Keratinocyte (primary cell): ENCODE measurements around the gene HERC4. TPM values are rescaled to one million over a fixed set of nuclear protein-coding genes. Genes with fewer than 3 reads are reported as not detected.

ENCODE experiments used
- DNase-seq: peaks from one replicate; pipeline ENCODE4 v3.0.0-alpha.2; 2011; ENCODE audit warnings: low read depth, missing footprints, low spot score
- FAIRE-seq: peaks from 2 replicates; lab custom pipeline; 2011; peaks lifted over from hg19 to GRCh38; lab: Jason Lieb, UNC
- H2AFZ ChIP-seq: 2 replicates; pipeline ENCODE4 v1.6.0; 2012; ENCODE audit warnings: low read length, control low read depth, inconsistent platforms; ENCODE audit not compliant: control insufficient read depth
- H3K27ac ChIP-seq: 2 replicates; pipeline ENCODE4 v1.5.1; 2011; ENCODE audit warnings: low read length; ENCODE audit not compliant: control insufficient read depth, insufficient read depth
- H3K27me3 ChIP-seq: 3 replicates; pipeline ENCODE4 v1.6.0; 2011; ENCODE audit warnings: low read length; ENCODE audit not compliant: control insufficient read depth, insufficient read depth; ENCODE audit errors: extremely low read depth
- H3K36me3 ChIP-seq, 2 experiments: 2 replicates in 1 of 2; 3 replicates in 1 of 2; pipeline ENCODE4 v1.5.1; 2011; ENCODE audit warnings: low read length in 2 of 2, mild to moderate bottlenecking in 1 of 2; ENCODE audit not compliant: control insufficient read depth in 2 of 2, insufficient read depth in 2 of 2; ENCODE audit errors: extremely low read depth in 1 of 2
- H3K4me1 ChIP-seq: 3 replicates; pipeline ENCODE4 v1.5.1; 2011; ENCODE audit warnings: low read length; ENCODE audit not compliant: control insufficient read depth, insufficient read depth; ENCODE audit errors: extremely low read depth
- H3K4me2 ChIP-seq: 3 replicates; pipeline ENCODE4 v1.6.0; 2011; ENCODE audit warnings: low read depth, low read length; ENCODE audit not compliant: control insufficient read depth, insufficient read depth; ENCODE audit errors: extremely low read depth
- H3K4me3 ChIP-seq, 3 experiments: fragments of 200-600 bp in 1 of 3; sonication (generic) in 1 of 3; 2 replicates in 2 of 3; 3 replicates in 1 of 3; pipeline ENCODE4 v1.5.1; 2011 to 2016; ENCODE audit warnings: low read length in 3 of 3, mild to moderate bottlenecking in 3 of 3, control low read depth in 2 of 3, inconsistent platforms in 1 of 3, low read depth in 1 of 3, mixed read lengths in 1 of 3, mixed run types in 1 of 3, moderate library complexity in 1 of 3; ENCODE audit not compliant: control insufficient read depth in 2 of 3, insufficient read depth in 2 of 3; ENCODE audit errors: extremely low read depth in 1 of 3
- H3K79me2 ChIP-seq: 2 replicates; pipeline ENCODE4 v1.6.0; 2012; ENCODE audit warnings: low read length; ENCODE audit not compliant: control insufficient read depth, insufficient read depth
- H3K9ac ChIP-seq: 3 replicates; pipeline ENCODE4 v1.6.0; 2011; ENCODE audit warnings: low read length; ENCODE audit not compliant: control insufficient read depth, insufficient read depth; ENCODE audit errors: extremely low read depth
- H3K9me1 ChIP-seq: 3 replicates; pipeline ENCODE4 v1.6.0; 2011; ENCODE audit warnings: low read length; ENCODE audit not compliant: control insufficient read depth, insufficient read depth; ENCODE audit errors: extremely low read depth
- H3K9me3 ChIP-seq: 2 replicates; pipeline ENCODE4 v1.5.1; 2012; ENCODE audit warnings: low read depth, low read length; ENCODE audit not compliant: control insufficient read depth
- H4K20me1 ChIP-seq: 3 replicates; pipeline ENCODE4 v1.6.0; 2011; ENCODE audit warnings: low read length; ENCODE audit not compliant: control insufficient read depth, insufficient read depth; ENCODE audit errors: extremely low read depth
- EZH2 ChIP-seq: IDR thresholded peaks from one replicate; pipeline ENCODE4 v1.6.1; 2012; ENCODE audit warnings: inconsistent platforms, mild to moderate bottlenecking, low read length, moderate library complexity
- dilution Hi-C: fragments of 300-500 bp; cut with MboI; formaldehyde crosslinking; loops from one replicate; pipeline ENCODE4 v1.7.0; 2020; ENCODE audit warnings: low sequenced_read_pairs; ENCODE audit not compliant: extremely low pct_ligation_motif_present
- polyA plus RNA-seq, 5 experiments: library from polyadenylated mRNA; depleted of rRNA in 3 of 5; stranded (reverse) in 3 of 5; stranded (forward) in 1 of 5; unstranded in 1 of 5; fragments of >200 nt; gene quantifications; 1 replicate in 1 of 5; 2 replicates in 3 of 5; 3 replicates in 1 of 5; pipeline versions ENCODE4 v1.2.1 to v1.2.3, GENCODE V29; 2011 to 2012; ENCODE audit warnings: missing spikeins in 2 of 5, low read depth in 1 of 5, low replicate concordance in 1 of 5
- TF ChIP-seq, protein P1 (sequence below), 3 experiments: IDR thresholded peaks in 1 of 3; conservative IDR thresholded peaks in 1 of 3; optimal IDR thresholded peaks in 1 of 3; 2 replicates in 2 of 3; 3 replicates in 1 of 3; pipeline versions ENCODE3 to v1.5.1; 2011; ENCODE audit warnings: low read length in 3 of 3, mild to moderate bottlenecking in 3 of 3, moderate library complexity in 2 of 3, control low read depth in 1 of 3, inconsistent platforms in 1 of 3; ENCODE audit not compliant: insufficient read depth in 2 of 3; ENCODE audit errors: extremely low read depth in 1 of 3

HERC4 gene
- polyA plus RNA-seq, 1 donor (not counting 4 experiments of a cell fraction or from before 2014, with no cell fraction given) = 42.9 TPM

DNA sequence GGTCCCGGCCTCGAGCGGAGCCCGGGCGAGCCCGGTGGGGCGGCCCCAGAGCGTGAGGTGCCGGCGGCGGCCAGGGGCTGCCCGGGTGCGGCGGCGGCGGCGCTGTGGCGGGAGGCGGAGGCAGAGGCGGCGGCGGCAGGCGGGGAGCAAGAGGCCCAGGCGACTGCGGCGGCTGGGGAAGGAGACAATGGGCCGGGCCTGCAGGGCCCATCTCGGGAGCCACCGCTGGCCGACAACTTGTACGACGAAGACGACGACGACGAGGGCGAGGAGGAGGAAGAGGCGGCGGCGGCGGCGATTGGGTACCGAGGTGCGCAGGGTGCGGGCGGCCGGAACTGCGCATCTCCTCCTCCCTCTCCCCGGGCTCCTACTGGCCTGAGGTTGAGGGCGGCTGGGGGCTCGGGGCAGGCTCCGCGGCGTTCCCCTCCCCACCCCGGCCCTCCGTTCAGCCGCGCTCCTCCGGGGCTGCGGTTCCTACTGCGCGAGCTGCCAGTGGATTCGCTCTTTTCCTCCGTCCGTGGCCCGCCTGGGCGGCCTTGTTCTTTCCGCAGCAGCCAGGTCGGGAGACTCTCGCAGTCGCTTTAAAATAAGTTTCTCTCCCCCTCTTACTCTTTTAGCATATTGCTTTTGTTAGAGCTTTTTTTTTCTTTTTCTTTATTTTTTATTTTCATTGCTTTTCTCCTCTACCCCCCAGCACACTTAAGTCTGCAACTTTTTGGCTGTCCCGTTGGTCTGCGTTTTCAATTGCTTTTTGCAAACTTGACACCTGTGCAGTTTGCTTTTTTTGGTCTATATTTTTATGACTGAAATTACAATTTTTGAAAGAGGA is 190.0 kb downstream of the HERC4 start:
- Histone ChIP-seq H3K4me1 (peaks cover 6% of the 10 kb centered on the region), H3K9me3 (no peaks in the 10 kb centered on the region), H3K9me1 (peaks cover 2% of the 10 kb centered on the region), H3K27me3 (no peaks in the 10 kb centered on the region), H4K20me1 (no peaks in the 10 kb centered on the region), H3K79me2 (peaks cover 17% of the 10 kb centered on the region), H3K4me2 (peak overlapping the region; percentile 38), H2AFZ (peak overlapping the region; percentile 49), H3K4me3 (peak overlapping the region; percentile 78 to 89 (median 82)), H3K27ac (peak overlapping the region; percentile 72), H3K36me3 (peaks cover 0 to 4% of the 10 kb centered on the region in 2 experiments), H3K9ac (peak overlapping the region; percentile 85)
- dilution Hi-C loops = no loop called here
- TF ChIP-seq, protein P1, sequence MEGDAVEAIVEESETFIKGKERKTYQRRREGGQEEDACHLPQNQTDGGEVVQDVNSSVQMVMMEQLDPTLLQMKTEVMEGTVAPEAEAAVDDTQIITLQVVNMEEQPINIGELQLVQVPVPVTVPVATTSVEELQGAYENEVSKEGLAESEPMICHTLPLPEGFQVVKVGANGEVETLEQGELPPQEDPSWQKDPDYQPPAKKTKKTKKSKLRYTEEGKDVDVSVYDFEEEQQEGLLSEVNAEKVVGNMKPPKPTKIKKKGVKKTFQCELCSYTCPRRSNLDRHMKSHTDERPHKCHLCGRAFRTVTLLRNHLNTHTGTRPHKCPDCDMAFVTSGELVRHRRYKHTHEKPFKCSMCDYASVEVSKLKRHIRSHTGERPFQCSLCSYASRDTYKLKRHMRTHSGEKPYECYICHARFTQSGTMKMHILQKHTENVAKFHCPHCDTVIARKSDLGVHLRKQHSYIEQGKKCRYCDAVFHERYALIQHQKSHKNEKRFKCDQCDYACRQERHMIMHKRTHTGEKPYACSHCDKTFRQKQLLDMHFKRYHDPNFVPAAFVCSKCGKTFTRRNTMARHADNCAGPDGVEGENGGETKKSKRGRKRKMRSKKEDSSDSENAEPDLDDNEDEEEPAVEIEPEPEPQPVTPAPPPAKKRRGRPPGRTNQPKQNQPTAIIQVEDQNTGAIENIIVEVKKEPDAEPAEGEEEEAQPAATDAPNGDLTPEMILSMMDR (optimal IDR thresholded peaks at IDR 0.05 in 1 of 3, IDR thresholded peaks at IDR 0.05 in 1 of 3, conservative IDR thresholded peaks at IDR 0.05 in 1 of 3; ENCODE audit: extremely low read depth in 1 of 3, insufficient read depth in 2 of 3, low read length in 3 of 3) = no peak
- TF ChIP-seq EZH2 = no peak
- no peak for FAIRE-seq
- DNase-seq = no peak

DNA sequence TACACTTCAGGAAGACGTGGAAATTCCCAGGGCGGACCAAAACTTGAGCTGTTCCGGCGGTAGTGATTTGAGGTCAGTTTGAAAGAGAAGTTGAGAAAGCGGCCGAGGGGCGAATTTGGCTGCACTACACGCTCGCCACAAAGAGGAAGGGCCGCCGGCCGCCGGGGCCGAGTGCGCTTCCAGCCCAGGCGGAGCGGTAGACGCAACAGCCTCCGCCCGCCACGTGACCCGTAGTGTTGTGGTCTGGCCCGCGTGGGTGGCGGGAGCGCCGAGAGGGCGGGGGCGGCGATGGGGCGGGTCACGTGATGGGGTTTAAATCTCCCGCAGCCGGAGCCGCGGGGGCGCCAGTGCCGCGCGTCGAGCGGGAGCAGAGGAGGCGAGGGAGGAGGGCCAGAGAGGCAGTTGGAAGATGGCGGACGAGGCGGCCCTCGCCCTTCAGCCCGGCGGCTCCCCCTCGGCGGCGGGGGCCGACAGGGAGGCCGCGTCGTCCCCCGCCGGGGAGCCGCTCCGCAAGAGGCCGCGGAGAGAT is 190.7 kb downstream of the HERC4 start, which contains the start of gene SIRT1:
TSS of gene SIRT1 (plus strand) at position 344 of the 529 bp plus-strand sequence. CDS start at position 410, 66 bp downstream.
- H4K20me1 ChIP-seq = no peaks in the 10 kb centered on the region
- peaks cover 0 to 4% of the 10 kb centered on the region in 2 experiments for H3K36me3 ChIP-seq
- peak within 1 kb of the TSS; percentile 78 to 89 (median 82) for H3K4me3 ChIP-seq
- peaks cover 17% of the 10 kb centered on the region for H3K79me2 ChIP-seq
- DNase-seq (peak; percentile 17), FAIRE-seq (no peak)
- H3K27me3 ChIP-seq = no peaks in the 10 kb centered on the region
- peak within 1 kb of the TSS; percentile 84 for H3K4me2 ChIP-seq
- H2AFZ ChIP-seq = peak within 1 kb of the TSS; percentile 93
- peaks cover 6% of the 10 kb centered on the region for H3K4me1 ChIP-seq
- peak within 1 kb of the TSS; percentile 82 for H3K27ac ChIP-seq
- H3K9me1 ChIP-seq = peaks cover 2% of the 10 kb centered on the region
- H3K9me3 ChIP-seq = no peaks in the 10 kb centered on the region
- no peak for TF ChIP-seq EZH2
- TF ChIP-seq, protein P1 (optimal IDR thresholded peaks at IDR 0.05 in 1 of 3, IDR thresholded peaks at IDR 0.05 in 1 of 3, conservative IDR thresholded peaks at IDR 0.05 in 1 of 3; ENCODE audit: extremely low read depth in 1 of 3, insufficient read depth in 2 of 3, low read length in 3 of 3) = peak in 1 of 3 experiments; percentile 39
- dilution Hi-C loops = no loop called here
- H3K9ac ChIP-seq = peak within 1 kb of the TSS; percentile 85
